ENCODE measurements around the gene PAX8.

PAX8 gene

GRCh38 chr2:113266431-113266830, 12.3 kb downstream of the PAX8 start:
- H3K4me3 ChIP-seq (ENCODE audit: low read depth, low read length) = no peak overlapping the region
- no peak for DNase-seq (ENCODE audit: low read depth)
- TF ChIP-seq, protein P1, sequence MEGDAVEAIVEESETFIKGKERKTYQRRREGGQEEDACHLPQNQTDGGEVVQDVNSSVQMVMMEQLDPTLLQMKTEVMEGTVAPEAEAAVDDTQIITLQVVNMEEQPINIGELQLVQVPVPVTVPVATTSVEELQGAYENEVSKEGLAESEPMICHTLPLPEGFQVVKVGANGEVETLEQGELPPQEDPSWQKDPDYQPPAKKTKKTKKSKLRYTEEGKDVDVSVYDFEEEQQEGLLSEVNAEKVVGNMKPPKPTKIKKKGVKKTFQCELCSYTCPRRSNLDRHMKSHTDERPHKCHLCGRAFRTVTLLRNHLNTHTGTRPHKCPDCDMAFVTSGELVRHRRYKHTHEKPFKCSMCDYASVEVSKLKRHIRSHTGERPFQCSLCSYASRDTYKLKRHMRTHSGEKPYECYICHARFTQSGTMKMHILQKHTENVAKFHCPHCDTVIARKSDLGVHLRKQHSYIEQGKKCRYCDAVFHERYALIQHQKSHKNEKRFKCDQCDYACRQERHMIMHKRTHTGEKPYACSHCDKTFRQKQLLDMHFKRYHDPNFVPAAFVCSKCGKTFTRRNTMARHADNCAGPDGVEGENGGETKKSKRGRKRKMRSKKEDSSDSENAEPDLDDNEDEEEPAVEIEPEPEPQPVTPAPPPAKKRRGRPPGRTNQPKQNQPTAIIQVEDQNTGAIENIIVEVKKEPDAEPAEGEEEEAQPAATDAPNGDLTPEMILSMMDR (IDR thresholded peaks at IDR 0.05; ENCODE audit: control insufficient read depth, extremely low read depth, insufficient read depth) = no peak

- DNase-seq (ENCODE audit: low read depth) = no peak
- TF ChIP-seq, protein P1 (IDR thresholded peaks at IDR 0.05; ENCODE audit: control insufficient read depth, extremely low read depth, insufficient read depth) = no peak
- no peak overlapping the region for H3K4me3 ChIP-seq (ENCODE audit: low read depth, low read length)
Observed at GRCh38 chr2:113264713-113265403, 13.9 kb downstream of the PAX8 start.

DNA sequence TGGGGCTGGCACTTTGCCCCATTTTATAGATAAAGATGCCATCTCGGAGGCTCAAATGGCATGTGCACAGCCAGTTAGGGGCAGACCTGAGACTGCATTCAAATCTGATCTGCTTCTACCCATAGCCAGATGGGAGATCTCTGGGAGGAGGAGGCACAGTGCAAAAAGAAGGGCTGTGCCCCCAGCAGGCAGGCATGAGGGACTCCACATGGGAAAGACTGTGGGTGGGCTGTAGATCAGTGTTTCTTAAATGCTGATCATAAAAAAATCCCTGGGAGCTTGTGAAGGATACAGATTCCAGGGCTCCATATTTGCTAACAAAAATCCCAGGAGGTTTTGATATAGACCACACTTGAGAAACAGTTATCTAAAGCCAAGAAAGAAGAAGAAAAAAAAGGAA, 15.2 kb downstream of the PAX8 start:
- DNase-seq (ENCODE audit: low read depth) = no peak
- TF ChIP-seq, protein P1 (IDR thresholded peaks at IDR 0.05; ENCODE audit: control insufficient read depth, extremely low read depth, insufficient read depth) = no peak
- no peak overlapping the region for H3K4me3 ChIP-seq (ENCODE audit: low read depth, low read length)

- TF ChIP-seq, protein P1 (IDR thresholded peaks at IDR 0.05; ENCODE audit: control insufficient read depth, extremely low read depth, insufficient read depth) = no peak
- DNase-seq (ENCODE audit: low read depth) = no peak
Observed at GRCh38 chr2:113260991-113261390, 17.7 kb downstream of the PAX8 start.

DNA sequence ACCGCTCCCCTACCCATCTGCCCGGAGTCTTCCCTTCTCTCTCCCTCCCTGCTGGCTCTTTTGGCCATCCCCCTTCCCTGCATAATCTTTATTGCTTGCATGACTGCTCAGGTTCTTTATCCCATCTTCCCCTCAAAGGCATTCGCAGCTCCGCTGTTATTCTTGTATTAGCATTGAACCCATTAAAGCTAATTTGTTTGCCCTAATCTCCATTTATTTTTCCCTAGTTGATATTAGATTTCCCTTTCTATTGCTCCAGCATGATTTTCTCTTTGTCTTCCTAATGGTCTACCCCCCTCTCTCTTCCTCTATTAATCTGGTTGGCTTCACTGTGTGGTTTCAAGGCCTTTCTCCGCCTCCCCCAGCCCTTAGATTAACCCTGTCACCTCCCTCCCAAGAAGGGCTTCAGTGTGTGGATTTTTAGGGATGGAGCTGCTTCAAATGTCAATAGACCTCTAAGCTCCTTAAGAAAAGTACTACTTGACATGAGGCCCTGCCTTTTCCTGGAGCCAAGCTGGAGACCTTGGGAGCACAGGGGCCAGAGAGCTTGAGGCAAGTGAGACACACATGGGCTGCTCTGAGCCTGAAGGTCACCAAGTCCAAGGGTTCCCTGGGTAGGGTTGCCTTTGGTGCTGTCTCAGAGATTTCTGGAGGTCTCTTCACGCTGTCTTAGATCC, 20.1 kb downstream of the PAX8 start:
- DNase-seq (ENCODE audit: low read depth) = no peak
- TF ChIP-seq, protein P1 (IDR thresholded peaks at IDR 0.05; ENCODE audit: control insufficient read depth, extremely low read depth, insufficient read depth) = no peak
- H3K4me3 ChIP-seq (ENCODE audit: low read depth, low read length) = no peak overlapping the region

More at GRCh38 chr2:113260991-113261390, 17.7 kb downstream of the PAX8 start:
- H3K4me3 ChIP-seq (ENCODE audit: low read depth, low read length) = no peak overlapping the region

- no peak for DNase-seq (ENCODE audit: low read depth)
- H3K4me3 ChIP-seq (ENCODE audit: low read depth, low read length) = no peak overlapping the region
- TF ChIP-seq, protein P1 (IDR thresholded peaks at IDR 0.05; ENCODE audit: control insufficient read depth, extremely low read depth, insufficient read depth) = no peak
Observed at GRCh38 chr2:113257516-113258264, 21.0 kb downstream of the PAX8 start.

All from LNCaP clone FGC (cell line).